ENCODE measurements around the gene PCDH1.

DNA sequence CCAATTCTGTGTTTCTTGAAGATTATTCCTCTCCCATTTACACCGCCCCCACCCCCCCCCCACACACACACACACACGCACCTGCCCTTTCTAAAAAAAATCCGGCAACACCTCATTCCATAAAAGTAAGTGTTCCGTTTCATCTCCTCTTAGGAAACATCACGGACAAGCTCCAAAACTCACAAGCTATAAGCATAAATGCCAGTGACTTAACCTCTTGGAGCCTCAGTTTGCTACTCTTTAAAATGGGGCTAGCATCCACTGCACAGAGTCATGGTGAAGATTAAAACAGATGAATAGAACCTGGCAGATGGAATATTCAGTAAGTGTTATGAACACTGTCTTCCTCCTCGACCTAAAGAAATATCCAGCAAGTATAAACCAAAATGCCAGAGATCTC is 70.5 kb downstream of the PCDH1 start:
- TF ChIP-seq, protein P1, sequence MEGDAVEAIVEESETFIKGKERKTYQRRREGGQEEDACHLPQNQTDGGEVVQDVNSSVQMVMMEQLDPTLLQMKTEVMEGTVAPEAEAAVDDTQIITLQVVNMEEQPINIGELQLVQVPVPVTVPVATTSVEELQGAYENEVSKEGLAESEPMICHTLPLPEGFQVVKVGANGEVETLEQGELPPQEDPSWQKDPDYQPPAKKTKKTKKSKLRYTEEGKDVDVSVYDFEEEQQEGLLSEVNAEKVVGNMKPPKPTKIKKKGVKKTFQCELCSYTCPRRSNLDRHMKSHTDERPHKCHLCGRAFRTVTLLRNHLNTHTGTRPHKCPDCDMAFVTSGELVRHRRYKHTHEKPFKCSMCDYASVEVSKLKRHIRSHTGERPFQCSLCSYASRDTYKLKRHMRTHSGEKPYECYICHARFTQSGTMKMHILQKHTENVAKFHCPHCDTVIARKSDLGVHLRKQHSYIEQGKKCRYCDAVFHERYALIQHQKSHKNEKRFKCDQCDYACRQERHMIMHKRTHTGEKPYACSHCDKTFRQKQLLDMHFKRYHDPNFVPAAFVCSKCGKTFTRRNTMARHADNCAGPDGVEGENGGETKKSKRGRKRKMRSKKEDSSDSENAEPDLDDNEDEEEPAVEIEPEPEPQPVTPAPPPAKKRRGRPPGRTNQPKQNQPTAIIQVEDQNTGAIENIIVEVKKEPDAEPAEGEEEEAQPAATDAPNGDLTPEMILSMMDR (IDR thresholded peaks at IDR 0.05) = no peak
- TF ChIP-seq POLR2A (IDR thresholded peaks at IDR 0.05) = no peak

Data from body of pancreas (tissue), 4 donors.